Stomach (tissue), 4 donors: ENCODE data around the gene SVIL.

ENCODE experiments used
- CTCF ChIP-seq, 7 experiments: fragments of 450-650 bp in 4 of 7; fragments of 200-600 bp in 3 of 7; sonication (generic) in 3 of 7; IDR thresholded peaks; one replicate each; pipeline ENCODE4 v1.5.1; 2016 to 2019; ENCODE audit warnings: antibody characterized with exemption in 7 of 7, control low read depth in 2 of 7, mild to moderate bottlenecking in 1 of 7
- POLR2A ChIP-seq, 4 donors: fragments of 450-650 bp; IDR thresholded peaks; one replicate each; pipeline ENCODE4 v1.6.1; 2016; ENCODE audit warnings: antibody characterized with exemption in 4 of 4, control low read depth in 2 of 4, mild to moderate bottlenecking in 1 of 4, moderate library complexity in 1 of 4

- TF ChIP-seq CTCF (IDR thresholded peaks at IDR 0.05) (no peak), POLR2A (IDR thresholded peaks at IDR 0.05) (no peak)
Observed at GRCh38 chr10:29598851-29599311, 35.9 kb downstream of the SVIL start.
